ENCODE measurements around the gene TNKS1BP1.

GRCh38 chr11:57315491-57315890 lies 9.3 kb downstream of the TNKS1BP1 start:
- TF ChIP-seq CTCF (IDR thresholded peaks at IDR 0.05), result no peak
- no peak for TF ChIP-seq EZH2 (IDR thresholded peaks at IDR 0.05)
- TF ChIP-seq EZH2phosphoT487 (IDR thresholded peaks at IDR 0.05), result no peak
